CD4-positive, alpha-beta T cell treated with Interferon gamma for 1 hour (primary cell): Measurements from ENCODE around the gene CHD9.
A peak's percentile ranks its signal among the peaks of the same experiment; 100 is the strongest.

Experiments
- DNase-seq: peaks from one replicate; pipeline ENCODE4 v3.0.0-alpha.2; 2020

The CHD9 gene

GRCh38 chr16:53098526-53099317, 43.9 kb downstream of the CHD9 start:
- DNase-seq: peak; percentile 74

- DNase-seq: peak; percentile 37
Measured at GRCh38 chr16:53099318-53100130, 44.7 kb downstream of the CHD9 start.

- no peak for DNase-seq
Measured at GRCh38 chr16:53100131-53100748, 45.4 kb downstream of the CHD9 start.

GRCh38 chr16:53100889-53101288, 46.1 kb downstream of the CHD9 start:
- DNase-seq: no peak

GRCh38 chr16:53103811-53104210, 49.0 kb downstream of the CHD9 start:
- DNase-seq: no peak

- no peak for DNase-seq
Measured at GRCh38 chr16:53105565-53105964, 50.8 kb downstream of the CHD9 start.

- no peak for DNase-seq
Measured at GRCh38 chr16:53111078-53111791, 56.4 kb downstream of the CHD9 start.

GRCh38 chr16:53112015-53112414, 57.2 kb downstream of the CHD9 start:
- no peak for DNase-seq

- DNase-seq: no peak
Measured at GRCh38 chr16:53115047-53115446, 60.3 kb downstream of the CHD9 start.

GRCh38 chr16:53115773-53116172, 61.0 kb downstream of the CHD9 start:
- no peak for DNase-seq

GRCh38 chr16:53121043-53121620, 66.3 kb downstream of the CHD9 start:
- DNase-seq: no peak

GRCh38 chr16:53121661-53122060, 66.9 kb downstream of the CHD9 start:
- no peak for DNase-seq

- DNase-seq: no peak
Measured at GRCh38 chr16:53123747-53124146, 69.0 kb downstream of the CHD9 start.

- no peak for DNase-seq
Measured at GRCh38 chr16:53126390-53126789, 71.6 kb downstream of the CHD9 start.

- DNase-seq: no peak
Measured at GRCh38 chr16:53129281-53130158, 74.7 kb downstream of the CHD9 start.

- peak; percentile 94 for DNase-seq
Measured at GRCh38 chr16:53130159-53131049, 75.6 kb downstream of the CHD9 start.

- DNase-seq: no peak
Measured at GRCh38 chr16:53131050-53131362, 76.2 kb downstream of the CHD9 start.

- DNase-seq: peak; percentile 44
Measured at GRCh38 chr16:53131363-53132071, 76.7 kb downstream of the CHD9 start.

GRCh38 chr16:53132406-53132805, 77.6 kb downstream of the CHD9 start:
- no peak for DNase-seq

GRCh38 chr16:53135329-53135728, 80.5 kb downstream of the CHD9 start:
- no peak for DNase-seq
